Endothelial cell (in vitro differentiated cells): Measurements from ENCODE around the gene RBM18. TPM values are rescaled to one million over a fixed set of nuclear protein-coding genes. Genes with fewer than 3 reads are reported as not detected.

Source experiments
- DNase-seq: peaks from one replicate; pipeline ENCODE4 v3.0.0; 2021; ENCODE audit warnings: low spot score
- H3K27ac Mint-ChIP-seq: one replicate; pipeline ENCODE4 v1.8.0; 2021; ENCODE audit warnings: mixed read lengths, inconsistent platforms; ENCODE audit not compliant: unreplicated experiment
- H3K27me3 Mint-ChIP-seq: one replicate; pipeline ENCODE4 v1.8.0; 2021; ENCODE audit warnings: mild to moderate bottlenecking, moderate library complexity, mixed read lengths, inconsistent platforms; ENCODE audit not compliant: unreplicated experiment
- H3K36me3 Mint-ChIP-seq: one replicate; pipeline ENCODE4 v1.8.0; 2021; ENCODE audit warnings: mild to moderate bottlenecking, low read depth, mixed read lengths, inconsistent platforms; ENCODE audit not compliant: unreplicated experiment
- H3K4me1 Mint-ChIP-seq: one replicate; pipeline ENCODE4 v1.8.0; 2021; ENCODE audit warnings: mild to moderate bottlenecking, mixed read lengths, inconsistent platforms; ENCODE audit not compliant: unreplicated experiment
- H3K4me3 Mint-ChIP-seq: one replicate; pipeline ENCODE4 v1.8.0; 2021; ENCODE audit warnings: mild to moderate bottlenecking, mixed read lengths, inconsistent platforms; ENCODE audit not compliant: unreplicated experiment
- H3K9me3 Mint-ChIP-seq: one replicate; pipeline ENCODE4 v1.8.0; 2021; ENCODE audit warnings: mixed read lengths, inconsistent platforms; ENCODE audit not compliant: unreplicated experiment
- total RNA-seq: library from RNA; stranded (reverse); fragmentation: NEBNext Ultra II Directional; extraction: Animal tissue kit (Norgen Biotek cat#: 25700); gene quantifications from one replicate; pipeline ENCODE4 v1.2.1, GENCODE V29; 2021; ENCODE audit not compliant: unreplicated experiment
- TF ChIP-seq, protein P1 (sequence below): fragments of 200-600 bp; sonication (generic); IDR thresholded peaks from one replicate; pipeline ENCODE4 v1.5.0; 2021; ENCODE audit warnings: antibody characterized with exemption; ENCODE audit not compliant: unreplicated experiment

Gene RBM18
- total RNA-seq, 1 donor from 2014 or later = 22.2 TPM

DNA sequence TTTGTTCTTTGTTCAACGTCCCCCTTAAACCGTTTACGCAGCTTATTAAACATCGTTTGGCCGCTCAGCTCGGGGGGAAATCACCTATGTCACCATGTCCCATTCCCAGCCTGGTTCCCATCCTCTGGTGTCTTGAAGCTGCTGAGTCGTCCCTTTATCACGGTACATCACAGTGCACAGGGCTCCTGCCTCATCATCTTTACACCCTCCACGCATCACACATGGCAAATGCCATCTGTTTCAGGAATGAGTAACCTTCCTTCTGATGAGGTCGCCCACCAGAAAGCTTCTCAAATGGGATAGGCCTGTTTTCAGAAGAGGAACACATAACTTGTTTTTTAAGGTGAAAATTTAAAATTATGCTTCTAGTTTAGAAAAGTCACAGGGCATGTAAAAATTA, 28.0 kb downstream of the RBM18 start:
- Mint-ChIP-seq H3K9me3 (no peaks in the 10 kb centered on the region), H3K27ac (no peak overlapping the region), H3K27me3 (peaks cover 5% of the 10 kb centered on the region), H3K4me3 (no peak overlapping the region), H3K36me3 (peaks cover 8% of the 10 kb centered on the region), H3K4me1 (peaks cover 9% of the 10 kb centered on the region)
- TF ChIP-seq, protein P1, sequence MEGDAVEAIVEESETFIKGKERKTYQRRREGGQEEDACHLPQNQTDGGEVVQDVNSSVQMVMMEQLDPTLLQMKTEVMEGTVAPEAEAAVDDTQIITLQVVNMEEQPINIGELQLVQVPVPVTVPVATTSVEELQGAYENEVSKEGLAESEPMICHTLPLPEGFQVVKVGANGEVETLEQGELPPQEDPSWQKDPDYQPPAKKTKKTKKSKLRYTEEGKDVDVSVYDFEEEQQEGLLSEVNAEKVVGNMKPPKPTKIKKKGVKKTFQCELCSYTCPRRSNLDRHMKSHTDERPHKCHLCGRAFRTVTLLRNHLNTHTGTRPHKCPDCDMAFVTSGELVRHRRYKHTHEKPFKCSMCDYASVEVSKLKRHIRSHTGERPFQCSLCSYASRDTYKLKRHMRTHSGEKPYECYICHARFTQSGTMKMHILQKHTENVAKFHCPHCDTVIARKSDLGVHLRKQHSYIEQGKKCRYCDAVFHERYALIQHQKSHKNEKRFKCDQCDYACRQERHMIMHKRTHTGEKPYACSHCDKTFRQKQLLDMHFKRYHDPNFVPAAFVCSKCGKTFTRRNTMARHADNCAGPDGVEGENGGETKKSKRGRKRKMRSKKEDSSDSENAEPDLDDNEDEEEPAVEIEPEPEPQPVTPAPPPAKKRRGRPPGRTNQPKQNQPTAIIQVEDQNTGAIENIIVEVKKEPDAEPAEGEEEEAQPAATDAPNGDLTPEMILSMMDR = no peak
- no peak for DNase-seq

- Mint-ChIP-seq H3K4me3 (no peak overlapping the region), H3K27me3 (peaks cover 5% of the 10 kb centered on the region), H3K27ac (no peak overlapping the region), H3K4me1 (peaks cover 9% of the 10 kb centered on the region), H3K36me3 (no peaks in the 10 kb centered on the region), H3K9me3 (no peaks in the 10 kb centered on the region)
- no peak for DNase-seq
- TF ChIP-seq, protein P1 = no peak
Measured at GRCh38 chr9:122234022-122234748, 30.5 kb downstream of the RBM18 start.

DNA sequence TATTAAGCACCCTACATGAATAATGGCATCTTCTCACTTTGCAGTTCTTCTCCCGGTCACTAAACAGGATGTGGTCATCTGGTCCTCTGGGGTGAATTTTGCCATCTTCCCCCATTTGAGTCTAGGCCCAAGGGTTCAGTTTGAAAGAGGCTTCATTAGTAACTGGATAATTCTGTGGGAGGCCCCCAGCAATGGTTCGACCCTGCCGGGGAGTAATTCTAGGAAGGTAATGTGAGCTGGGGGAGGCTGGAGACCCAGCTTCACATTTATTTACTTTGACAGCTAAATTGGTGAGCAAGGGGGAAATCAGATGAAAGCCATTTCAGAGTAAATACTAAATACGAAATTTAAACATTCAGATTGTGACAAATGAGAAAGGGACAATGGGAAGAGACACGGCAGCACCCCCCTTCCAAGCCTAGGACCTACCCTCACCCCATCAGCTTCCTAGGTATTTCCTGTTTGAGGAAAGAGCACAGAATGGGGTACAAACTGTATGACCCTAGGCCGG, 31.8 kb downstream of the RBM18 start:
- TF ChIP-seq, protein P1 = no peak
- Mint-ChIP-seq H3K27me3 (peaks cover 5% of the 10 kb centered on the region), H3K36me3 (no peaks in the 10 kb centered on the region), H3K4me1 (peaks cover 9% of the 10 kb centered on the region), H3K4me3 (no peak overlapping the region), H3K27ac (no peak overlapping the region), H3K9me3 (no peaks in the 10 kb centered on the region)
- DNase-seq = no peak

GRCh38 chr9:122229485-122229837, 35.2 kb downstream of the RBM18 start:
- TF ChIP-seq, protein P1 = no peak
- Mint-ChIP-seq H3K27me3 (peaks cover 20% of the 10 kb centered on the region), H3K4me3 (no peak overlapping the region), H3K4me1 (peaks cover 29% of the 10 kb centered on the region), H3K36me3 (peaks cover 11% of the 10 kb centered on the region), H3K27ac (no peak overlapping the region), H3K9me3 (peaks cover 2% of the 10 kb centered on the region)
- no peak for DNase-seq
